ENCODE measurements around the gene GNB5.
A peak's percentile ranks its signal among the peaks of the same experiment; 100 is the strongest.

Gene GNB5

DNA sequence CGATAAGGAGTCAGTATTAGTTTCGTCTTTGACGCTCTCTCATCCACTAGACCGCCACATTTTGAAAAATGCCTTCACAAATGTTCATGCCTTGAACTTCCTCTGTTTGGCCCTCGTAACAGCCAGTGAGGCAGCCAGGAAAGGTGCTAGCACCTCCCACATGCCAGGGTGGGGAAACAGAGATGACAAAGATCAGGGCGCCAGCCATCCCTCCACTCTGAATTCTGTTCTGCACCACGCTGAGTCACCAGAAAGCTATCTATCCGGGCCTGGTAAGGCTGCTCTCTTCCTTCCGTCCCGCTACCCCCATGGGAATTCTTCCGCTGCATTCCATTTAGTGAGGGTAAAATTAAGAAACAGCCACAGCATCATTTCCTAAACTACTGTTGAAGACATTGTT, 47.3 kb downstream of the GNB5 start:
- TF ChIP-seq, protein P1, sequence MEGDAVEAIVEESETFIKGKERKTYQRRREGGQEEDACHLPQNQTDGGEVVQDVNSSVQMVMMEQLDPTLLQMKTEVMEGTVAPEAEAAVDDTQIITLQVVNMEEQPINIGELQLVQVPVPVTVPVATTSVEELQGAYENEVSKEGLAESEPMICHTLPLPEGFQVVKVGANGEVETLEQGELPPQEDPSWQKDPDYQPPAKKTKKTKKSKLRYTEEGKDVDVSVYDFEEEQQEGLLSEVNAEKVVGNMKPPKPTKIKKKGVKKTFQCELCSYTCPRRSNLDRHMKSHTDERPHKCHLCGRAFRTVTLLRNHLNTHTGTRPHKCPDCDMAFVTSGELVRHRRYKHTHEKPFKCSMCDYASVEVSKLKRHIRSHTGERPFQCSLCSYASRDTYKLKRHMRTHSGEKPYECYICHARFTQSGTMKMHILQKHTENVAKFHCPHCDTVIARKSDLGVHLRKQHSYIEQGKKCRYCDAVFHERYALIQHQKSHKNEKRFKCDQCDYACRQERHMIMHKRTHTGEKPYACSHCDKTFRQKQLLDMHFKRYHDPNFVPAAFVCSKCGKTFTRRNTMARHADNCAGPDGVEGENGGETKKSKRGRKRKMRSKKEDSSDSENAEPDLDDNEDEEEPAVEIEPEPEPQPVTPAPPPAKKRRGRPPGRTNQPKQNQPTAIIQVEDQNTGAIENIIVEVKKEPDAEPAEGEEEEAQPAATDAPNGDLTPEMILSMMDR (IDR thresholded peaks at IDR 0.05; ENCODE audit: poor library complexity, severe bottlenecking) = no peak
- no peaks in the 10 kb centered on the region for H3K27me3 ChIP-seq (ENCODE audit: insufficient read depth, poor library complexity, severe bottlenecking)
- H3K27ac ChIP-seq (ENCODE audit: poor library complexity, severe bottlenecking) = peak overlapping the region; percentile 71
- no peak overlapping the region for H3K4me3 ChIP-seq (ENCODE audit: severe bottlenecking)
- ATAC-seq (ENCODE audit: low read depth) (peak; percentile 87), DNase-seq (ENCODE audit: low spot score) (peak; percentile 92)
- H3K36me3 ChIP-seq (ENCODE audit: low read depth) = peaks cover 46% of the 10 kb centered on the region
- peaks cover 16% of the 10 kb centered on the region for H3K4me1 ChIP-seq (ENCODE audit: insufficient read depth, poor library complexity, severe bottlenecking)
- H3K9me3 ChIP-seq (ENCODE audit: severe bottlenecking) = no peaks in the 10 kb centered on the region

DNA sequence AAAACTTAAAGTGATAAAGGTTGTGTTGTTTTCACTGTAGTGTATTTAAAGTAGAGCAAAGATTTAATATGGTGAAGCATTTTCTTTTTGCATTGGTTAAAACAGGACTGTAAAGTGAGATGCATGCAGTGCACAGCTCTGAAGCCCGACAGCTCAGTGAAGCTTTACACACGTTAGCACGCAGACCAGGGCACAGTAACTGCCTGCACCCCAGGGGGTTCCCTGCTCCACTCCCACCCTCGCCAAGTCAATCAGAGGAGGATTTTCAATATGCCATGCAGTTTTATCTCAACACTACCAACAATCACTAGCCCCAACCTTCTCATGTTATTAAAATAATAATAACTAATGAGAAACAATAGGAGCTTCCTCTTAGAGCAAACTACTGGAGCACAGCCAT, 50.5 kb downstream of the GNB5 start:
- DNase-seq (ENCODE audit: low spot score) (peak; percentile 52), ATAC-seq (ENCODE audit: low read depth) (no peak)
- H3K36me3 ChIP-seq (ENCODE audit: low read depth) = peaks cover 45% of the 10 kb centered on the region
- H3K27me3 ChIP-seq (ENCODE audit: insufficient read depth, poor library complexity, severe bottlenecking) = no peaks in the 10 kb centered on the region
- H3K4me1 ChIP-seq (ENCODE audit: insufficient read depth, poor library complexity, severe bottlenecking) = peaks cover 16% of the 10 kb centered on the region
- no peak overlapping the region for H3K27ac ChIP-seq (ENCODE audit: poor library complexity, severe bottlenecking)
- H3K9me3 ChIP-seq (ENCODE audit: severe bottlenecking) = no peaks in the 10 kb centered on the region
- no peak overlapping the region for H3K4me3 ChIP-seq (ENCODE audit: severe bottlenecking)
- TF ChIP-seq, protein P1 (IDR thresholded peaks at IDR 0.05; ENCODE audit: poor library complexity, severe bottlenecking) = no peak

DNA sequence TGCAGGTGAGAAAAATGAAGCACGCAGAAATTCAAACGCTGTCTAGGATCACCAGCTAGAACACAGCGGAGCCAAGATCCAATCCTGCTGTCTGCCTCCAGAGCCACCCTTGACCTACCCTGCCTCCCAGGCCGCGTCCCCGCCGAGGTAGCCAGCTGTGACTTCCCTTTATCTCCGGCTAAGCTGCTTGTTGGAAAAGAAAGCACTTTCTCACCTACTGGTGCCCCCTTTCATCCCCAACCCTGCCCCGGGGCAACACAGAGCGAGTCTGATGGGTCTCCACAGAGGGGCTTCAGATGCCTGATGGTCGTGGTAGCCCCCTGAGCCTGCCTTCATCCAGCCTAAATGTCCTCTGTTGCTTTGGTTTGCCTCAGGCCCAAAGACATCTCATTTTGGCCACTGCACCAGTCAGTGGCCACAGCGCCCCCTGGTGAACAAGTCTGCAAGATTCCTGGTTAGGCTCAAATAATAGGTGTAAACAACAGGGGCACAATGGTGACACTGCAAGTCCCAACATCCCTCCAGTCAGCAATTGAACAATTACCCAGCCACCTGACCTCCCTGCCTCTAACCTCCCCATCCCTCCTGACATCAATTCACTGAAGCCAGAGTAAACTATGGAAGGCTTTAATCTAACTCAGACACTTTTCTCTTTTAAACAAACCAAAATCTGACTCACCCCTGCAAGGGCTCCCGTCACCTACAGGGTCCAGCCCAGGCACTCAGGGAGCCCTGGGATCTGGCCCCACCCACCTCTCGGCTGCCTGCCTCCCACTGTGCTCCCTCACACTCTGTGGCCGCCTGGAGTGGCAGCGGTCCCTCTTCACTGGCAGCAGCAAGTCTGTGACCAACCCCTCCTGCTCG, 51.4 kb downstream of the GNB5 start:
- H3K4me3 ChIP-seq (ENCODE audit: severe bottlenecking) = no peak overlapping the region
- no peaks in the 10 kb centered on the region for H3K27me3 ChIP-seq (ENCODE audit: insufficient read depth, poor library complexity, severe bottlenecking)
- H3K4me1 ChIP-seq (ENCODE audit: insufficient read depth, poor library complexity, severe bottlenecking) = peaks cover 15% of the 10 kb centered on the region
- no peaks in the 10 kb centered on the region for H3K9me3 ChIP-seq (ENCODE audit: severe bottlenecking)
- ATAC-seq (ENCODE audit: low read depth) (peak; percentile 45; the same call in 2 of the 3 replicates), DNase-seq (ENCODE audit: low spot score) (peak; percentile 76)
- TF ChIP-seq, protein P1 (IDR thresholded peaks at IDR 0.05; ENCODE audit: poor library complexity, severe bottlenecking) = peak; percentile 99
- H3K36me3 ChIP-seq (ENCODE audit: low read depth) = peaks cover 38% of the 10 kb centered on the region
- no peak overlapping the region for H3K27ac ChIP-seq (ENCODE audit: poor library complexity, severe bottlenecking)

DNA sequence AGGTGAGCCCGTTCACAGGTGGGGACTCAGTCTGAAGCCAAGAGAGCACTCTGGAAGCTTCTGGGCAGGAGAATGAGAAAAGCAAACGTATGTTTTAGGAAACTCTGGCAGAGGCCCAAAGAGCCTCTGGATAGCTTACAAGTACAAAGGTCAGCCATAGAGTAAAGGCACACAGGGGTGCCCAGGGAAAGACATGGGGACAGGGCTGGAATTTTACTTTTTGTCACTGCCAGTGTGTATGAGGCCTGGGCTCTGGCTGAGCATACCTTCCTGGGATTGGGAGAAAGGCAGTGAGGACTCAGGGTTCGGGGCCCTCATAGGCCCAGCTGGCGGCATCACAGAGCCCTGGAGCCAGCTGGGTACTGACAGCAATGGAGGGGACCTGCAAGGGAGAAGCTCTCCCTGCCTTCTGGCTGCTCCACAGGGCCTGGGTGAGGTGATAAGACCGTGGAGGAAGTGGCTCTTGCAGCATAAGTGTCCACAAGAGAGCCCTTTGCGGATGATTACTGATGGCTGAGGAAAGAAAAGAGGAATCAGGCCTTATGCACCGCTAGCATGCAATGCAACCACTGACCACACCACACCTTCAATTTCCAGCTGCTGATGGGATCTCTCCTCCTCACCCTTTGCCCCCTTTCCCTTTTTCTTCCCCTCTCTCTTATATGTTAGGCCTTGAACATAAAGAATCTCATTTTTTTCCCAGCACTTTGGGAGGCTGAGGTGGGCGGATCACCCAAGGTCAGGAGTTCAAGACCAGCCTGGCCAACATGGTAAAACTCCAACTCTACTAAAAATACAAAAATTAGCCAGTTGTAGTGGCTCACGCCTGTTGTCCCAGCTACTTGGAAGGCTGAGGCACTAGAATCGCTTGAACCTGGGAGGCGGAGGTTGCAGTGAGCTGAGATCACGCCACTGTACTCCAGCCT, 53.5 kb downstream of the GNB5 start:
- TF ChIP-seq, protein P1 (IDR thresholded peaks at IDR 0.05; ENCODE audit: poor library complexity, severe bottlenecking) = no peak
- Histone ChIP-seq H3K27ac (ENCODE audit: poor library complexity, severe bottlenecking) (no peak overlapping the region), H3K36me3 (ENCODE audit: low read depth) (peaks cover 44% of the 10 kb centered on the region), H3K4me1 (ENCODE audit: insufficient read depth, poor library complexity, severe bottlenecking) (no peaks in the 10 kb centered on the region), H3K4me3 (ENCODE audit: severe bottlenecking) (no peak overlapping the region), H3K9me3 (ENCODE audit: severe bottlenecking) (no peaks in the 10 kb centered on the region), H3K27me3 (ENCODE audit: insufficient read depth, poor library complexity, severe bottlenecking) (no peaks in the 10 kb centered on the region)
- ATAC-seq (ENCODE audit: low read depth) = no peak
- peak; percentile 48 for DNase-seq (ENCODE audit: low spot score)
